HFFc6 (cell line): Measurements from ENCODE around the gene SSTR4. TPM values are rescaled to one million over a fixed set of nuclear protein-coding genes. Genes with fewer than 3 reads are reported as not detected.

Experiments
- DNase-seq: peaks from one replicate; pipeline ENCODE4 v3.0.0-alpha.2; 2018
- H3K27ac Mint-ChIP-seq: 2 replicates; pipeline ENCODE4 v1.8.0; 2020; ENCODE audit warnings: mild to moderate bottlenecking, mixed read lengths
- H3K27me3 Mint-ChIP-seq: 2 replicates; pipeline ENCODE4 v1.8.0; 2021; ENCODE audit warnings: mild to moderate bottlenecking, moderate library complexity, mixed read lengths; ENCODE audit not compliant: insufficient read depth
- H3K36me3 Mint-ChIP-seq: 2 replicates; pipeline ENCODE4 v1.8.0; 2021; ENCODE audit warnings: low read depth, mixed read lengths
- H3K4me1 Mint-ChIP-seq: 2 replicates; pipeline ENCODE4 v1.8.0; 2020; ENCODE audit warnings: low read depth, mixed read lengths
- H3K4me3 Mint-ChIP-seq: 2 replicates; pipeline ENCODE4 v1.8.0; 2020; ENCODE audit warnings: mild to moderate bottlenecking, moderate library complexity, mixed read lengths
- H3K9me3 Mint-ChIP-seq: 2 replicates; pipeline ENCODE4 v1.8.0; 2020; ENCODE audit warnings: mild to moderate bottlenecking, mixed read lengths
- CTCF ChIP-seq: fragments of 200-600 bp; sonication (generic); IDR thresholded peaks from 2 replicates; pipeline ENCODE4 v1.5.0; 2021; ENCODE audit warnings: antibody characterized with exemption, mild to moderate bottlenecking
- total RNA-seq, 6 experiments: library from RNA; stranded (reverse); fragmentation: NEBNext Ultra II Directional; extraction: Animal tissue kit (Norgen Biotek cat#: 25700); gene quantifications; 2 replicates in 1 of 6; 3 replicates in 5 of 6; pipeline ENCODE4 v1.2.3, GENCODE V29; 2021

The SSTR4 gene
- total RNA-seq, 6 experiments from 2014 or later = not detected

- Mint-ChIP-seq H3K9me3 (no peaks in the 10 kb centered on the region), H3K27ac (no peak overlapping the region), H3K36me3 (no peaks in the 10 kb centered on the region), H3K4me1 (peaks cover 6% of the 10 kb centered on the region; the same call in 1 of the 2 replicates), H3K4me3 (no peak overlapping the region), H3K27me3 (peaks cover 35% of the 10 kb centered on the region; the same call in 1 of the 2 replicates)
- no peak for TF ChIP-seq CTCF
- no peak for DNase-seq
Measured at GRCh38 chr20:23047738-23048214, 12.7 kb downstream of the SSTR4 start.

GRCh38 chr20:23048283-23049200, 13.4 kb downstream of the SSTR4 start:
- H3K36me3 Mint-ChIP-seq = no peaks in the 10 kb centered on the region
- H3K27me3 Mint-ChIP-seq = peaks cover 36% of the 10 kb centered on the region; the same call in 1 of the 2 replicates
- H3K9me3 Mint-ChIP-seq = no peaks in the 10 kb centered on the region
- no peak for TF ChIP-seq CTCF
- H3K4me1 Mint-ChIP-seq = peaks cover 6% of the 10 kb centered on the region; the same call in 1 of the 2 replicates
- no peak overlapping the region for H3K27ac Mint-ChIP-seq
- no peak for DNase-seq
- H3K4me3 Mint-ChIP-seq = no peak overlapping the region

- DNase-seq = no peak
- no peaks in the 10 kb centered on the region for H3K36me3 Mint-ChIP-seq
- peaks cover 30% of the 10 kb centered on the region; the same call in 1 of the 2 replicates for H3K27me3 Mint-ChIP-seq
- peaks cover 6% of the 10 kb centered on the region; the same call in 1 of the 2 replicates for H3K4me1 Mint-ChIP-seq
- no peak for TF ChIP-seq CTCF
- no peaks in the 10 kb centered on the region for H3K9me3 Mint-ChIP-seq
- H3K4me3 Mint-ChIP-seq = peak within 1 kb of the TSS; percentile 65
- H3K27ac Mint-ChIP-seq = no peak within 1 kb of the TSS
Measured at GRCh38 chr20:23049201-23050075, 14.3 kb downstream of the SSTR4 start, which contains the start of gene THBD. THBD (minus strand) TSS chr20:23049672; CDS start chr20:23049504, 168 bp downstream.

GRCh38 chr20:23050076-23050838, 15.1 kb downstream of the SSTR4 start:
- Mint-ChIP-seq H3K27ac (no peak overlapping the region), H3K4me1 (peaks cover 6% of the 10 kb centered on the region; the same call in 1 of the 2 replicates), H3K4me3 (peak overlapping the region; percentile 65), H3K9me3 (no peaks in the 10 kb centered on the region), H3K27me3 (peaks cover 28% of the 10 kb centered on the region; the same call in 1 of the 2 replicates), H3K36me3 (no peaks in the 10 kb centered on the region)
- DNase-seq = no peak
- TF ChIP-seq CTCF = no peak
